Stimulated activated naive CD8-positive, alpha-beta T cell treated with anti-CD3 and anti-CD28 coated beads, Interleukin-15, Interleukin-2, amounts not matched to agents 100 ng/mL and 50 ng/mL, for 24 hours (primary cell): ENCODE measurements around the gene SMYD4.
"Not testable (repeated sequence)": the region's sequence is repeated elsewhere in the genome, so short reads cannot be mapped to it uniquely, and the experiment has no call there.

Experiments used
- H3K27ac Mint-ChIP-seq: one replicate; pipeline ENCODE4 v1.8.0; 2021; ENCODE audit warnings: mild to moderate bottlenecking, mixed read lengths
- H3K27me3 Mint-ChIP-seq: one replicate; pipeline ENCODE4 v1.8.0; 2021; ENCODE audit warnings: mixed read lengths
- H3K36me3 Mint-ChIP-seq: one replicate; pipeline ENCODE4 v1.8.0; 2021; ENCODE audit warnings: low read depth, mixed read lengths
- H3K4me1 Mint-ChIP-seq: one replicate; pipeline ENCODE4 v1.8.0; 2021; ENCODE audit warnings: low read depth, mixed read lengths
- H3K4me3 Mint-ChIP-seq: one replicate; pipeline ENCODE4 v1.8.0; 2021; ENCODE audit warnings: mild to moderate bottlenecking, mixed read lengths
- H3K9me3 Mint-ChIP-seq: one replicate; pipeline ENCODE4 v1.8.0; 2021; ENCODE audit warnings: mixed read lengths

Gene SMYD4

DNA sequence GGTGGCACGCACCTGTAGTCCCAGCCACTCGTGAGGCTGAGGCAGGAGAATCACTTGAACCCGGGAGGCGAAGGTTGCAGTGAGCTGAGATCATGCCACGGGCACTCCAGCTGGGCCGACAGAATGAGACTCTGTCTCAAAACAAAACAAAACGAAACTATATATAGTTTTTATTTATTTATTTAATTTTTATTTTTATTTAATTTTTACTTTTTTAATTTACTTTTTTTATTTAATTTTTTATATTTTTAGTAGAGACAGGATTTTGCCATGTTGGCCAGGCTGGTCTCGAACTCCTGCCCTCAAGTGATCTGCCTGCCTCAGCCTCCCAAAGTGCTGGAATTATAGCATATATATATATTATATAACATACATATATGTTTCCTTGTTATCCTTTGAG, 26.8 kb upstream of the SMYD4 start:
- not testable (repeated sequence) for H3K9me3 Mint-ChIP-seq, H3K4me1 Mint-ChIP-seq
- peaks cover 51% of the 10 kb centered on the region for H3K36me3 Mint-ChIP-seq

DNA sequence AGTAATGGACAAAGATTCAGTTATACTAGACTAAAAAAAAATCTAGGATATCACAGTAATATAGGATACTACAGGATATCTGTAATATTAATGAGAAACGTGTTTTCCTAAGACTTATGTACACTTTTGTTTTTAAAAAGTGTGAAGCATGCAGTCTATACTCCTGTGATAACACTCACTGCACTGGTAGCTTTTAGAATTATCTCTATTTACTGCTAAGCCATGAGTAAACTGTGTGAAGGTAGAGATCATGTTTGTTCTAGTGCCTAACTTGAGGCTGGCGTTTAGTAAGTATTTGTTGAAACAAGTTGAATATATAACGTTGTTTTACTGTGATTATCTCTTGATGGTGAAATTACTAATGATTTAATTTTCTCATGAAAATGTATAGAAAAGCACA, 24.0 kb upstream of the SMYD4 start:
- no peak overlapping the region for H3K4me3 Mint-ChIP-seq
- H3K27ac Mint-ChIP-seq: no peak overlapping the region
- H3K36me3 Mint-ChIP-seq: peaks cover 48% of the 10 kb centered on the region
- no peaks in the 10 kb centered on the region for H3K4me1 Mint-ChIP-seq
- H3K9me3 Mint-ChIP-seq: no peaks in the 10 kb centered on the region
- H3K27me3 Mint-ChIP-seq: no peaks in the 10 kb centered on the region

More for the DNA sequence above, 26.8 kb upstream of the SMYD4 start:
- H3K27ac Mint-ChIP-seq, H3K4me3 Mint-ChIP-seq, H3K27me3 Mint-ChIP-seq: not testable (repeated sequence)

DNA sequence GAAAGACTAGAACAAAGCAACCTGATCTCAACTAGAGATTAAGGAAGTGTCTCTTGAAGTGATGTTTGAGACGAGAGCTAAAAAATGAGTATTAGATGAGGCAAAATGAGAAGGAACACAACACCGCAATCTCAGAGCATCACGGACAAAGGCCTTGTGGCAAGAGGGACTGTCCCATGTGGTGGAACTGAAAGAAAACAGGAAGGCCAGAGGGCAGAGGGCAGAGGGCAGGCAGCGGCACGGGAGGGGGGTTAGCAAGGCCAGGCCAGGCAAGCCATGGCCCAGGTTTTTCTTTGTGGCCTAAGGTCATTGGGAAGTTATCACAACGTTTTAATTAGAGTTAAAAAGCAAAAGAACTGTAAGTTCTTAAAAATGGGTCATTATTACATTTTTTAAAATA, 22.6 kb upstream of the SMYD4 start:
- H3K9me3 Mint-ChIP-seq: no peaks in the 10 kb centered on the region
- H3K4me3 Mint-ChIP-seq: no peak overlapping the region
- H3K36me3 Mint-ChIP-seq: peaks cover 58% of the 10 kb centered on the region
- H3K27me3 Mint-ChIP-seq: no peaks in the 10 kb centered on the region
- no peaks in the 10 kb centered on the region for H3K4me1 Mint-ChIP-seq
- H3K27ac Mint-ChIP-seq: no peak overlapping the region

DNA sequence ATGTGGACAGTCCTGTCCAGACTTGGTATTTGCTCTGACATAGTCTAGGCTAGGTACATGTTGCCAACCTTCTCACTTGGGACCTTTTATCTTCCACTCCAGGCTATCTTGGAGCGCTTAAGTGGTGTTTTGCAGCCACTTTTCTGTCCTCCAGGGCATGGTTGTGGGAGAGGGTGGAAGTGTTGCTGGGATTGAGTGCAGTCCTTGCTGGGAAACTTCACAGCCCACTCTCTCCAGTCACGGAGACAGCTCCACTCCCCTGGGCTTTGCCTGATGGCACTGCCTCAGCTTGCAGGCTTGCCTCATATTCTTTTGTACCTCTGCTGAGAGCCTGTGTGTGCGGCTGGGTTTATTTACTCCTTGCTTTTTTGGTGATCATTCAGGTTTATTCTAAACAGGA, 17.5 kb upstream of the SMYD4 start:
- H3K4me3 Mint-ChIP-seq: no peak overlapping the region
- no peaks in the 10 kb centered on the region for H3K4me1 Mint-ChIP-seq
- no peaks in the 10 kb centered on the region for H3K27me3 Mint-ChIP-seq
- no peak overlapping the region for H3K27ac Mint-ChIP-seq
- peaks cover 64% of the 10 kb centered on the region for H3K36me3 Mint-ChIP-seq
- no peaks in the 10 kb centered on the region for H3K9me3 Mint-ChIP-seq

DNA sequence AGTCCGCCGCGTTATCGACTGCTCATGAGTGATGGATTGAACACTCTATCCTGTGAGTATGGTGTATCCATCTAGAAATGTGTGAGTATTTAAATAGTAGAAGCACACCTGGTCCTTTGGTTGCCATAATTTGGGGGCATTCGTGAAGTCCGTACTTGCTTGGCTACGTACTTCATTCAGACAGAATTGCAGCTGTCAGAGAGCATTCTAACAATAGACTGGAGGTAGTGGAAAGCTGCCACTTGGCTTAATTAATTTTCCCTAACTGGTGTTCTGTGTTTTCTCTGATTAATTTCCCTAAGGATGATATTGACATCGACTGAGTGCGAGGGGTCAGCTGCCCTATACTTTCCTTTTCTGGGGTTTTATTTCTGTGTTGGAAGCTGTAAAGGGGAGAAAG, 14.2 kb upstream of the SMYD4 start:
- H3K27me3 Mint-ChIP-seq: no peaks in the 10 kb centered on the region
- no peak overlapping the region for H3K4me3 Mint-ChIP-seq
- peaks cover 60% of the 10 kb centered on the region for H3K36me3 Mint-ChIP-seq
- peaks cover 5% of the 10 kb centered on the region for H3K4me1 Mint-ChIP-seq
- H3K9me3 Mint-ChIP-seq: no peaks in the 10 kb centered on the region
- no peak overlapping the region for H3K27ac Mint-ChIP-seq

DNA sequence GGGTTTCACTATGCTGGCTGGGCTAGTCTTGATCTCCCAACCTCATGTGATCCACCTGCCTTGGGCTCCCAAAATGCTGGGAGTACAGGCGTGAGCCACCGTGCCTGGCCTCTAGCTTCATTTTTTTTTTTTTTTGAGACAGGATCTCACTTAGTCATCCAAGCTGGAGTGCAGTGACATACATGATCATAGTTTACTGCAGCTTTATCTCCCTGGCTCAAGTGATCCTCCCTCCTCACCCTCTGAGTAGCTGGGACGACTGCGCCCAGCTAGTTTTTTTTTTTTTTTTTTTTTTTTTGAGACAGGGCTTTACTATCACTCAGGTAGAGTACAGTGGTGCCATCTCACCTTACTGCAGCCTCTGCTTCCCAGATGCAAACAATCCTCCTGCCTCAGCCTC, 9.8 kb upstream of the SMYD4 start:
- Mint-ChIP-seq H3K36me3 (peaks cover 46% of the 10 kb centered on the region), H3K4me1 (peaks cover 18% of the 10 kb centered on the region), H3K27ac (no peak overlapping the region), H3K4me3 (no peak overlapping the region), H3K9me3 (no peaks in the 10 kb centered on the region), H3K27me3 (no peaks in the 10 kb centered on the region)

DNA sequence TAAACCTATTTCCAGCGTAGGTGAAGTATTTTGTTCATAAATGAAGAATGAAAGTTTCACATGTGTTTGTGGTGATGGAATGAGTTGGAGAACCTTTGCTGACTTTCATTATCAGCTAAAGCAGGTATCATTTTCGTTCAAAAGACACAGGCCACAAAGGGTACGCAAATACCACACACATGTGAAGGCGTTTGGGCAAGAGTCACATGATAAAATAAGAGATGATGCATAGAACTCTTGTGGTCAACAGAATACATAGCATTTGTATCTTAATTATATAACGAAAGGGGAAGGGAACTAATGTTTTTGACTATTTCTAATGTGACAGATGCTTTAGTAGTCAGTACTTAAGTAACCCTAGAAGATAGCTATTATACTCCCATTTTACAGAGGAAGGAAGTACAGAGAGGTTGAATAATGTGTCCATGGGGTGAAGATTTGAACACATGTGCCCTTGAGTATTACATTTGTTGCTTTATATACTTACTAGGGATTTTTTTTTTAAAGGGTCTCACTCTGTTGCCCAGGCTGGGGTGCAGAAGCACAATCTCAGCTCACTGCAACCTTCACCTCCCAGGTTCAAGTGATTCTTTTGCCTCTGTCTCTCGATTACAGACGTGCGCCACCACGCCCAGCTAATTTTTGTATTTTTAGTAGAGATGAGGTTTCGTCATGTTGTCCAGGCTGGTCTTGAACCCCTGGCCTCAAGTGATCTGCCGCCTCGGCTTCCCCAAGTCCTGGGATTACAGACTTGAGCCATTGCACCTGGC, 4.9 kb upstream of the SMYD4 start:
- Mint-ChIP-seq H3K9me3 (no peaks in the 10 kb centered on the region), H3K27me3 (no peaks in the 10 kb centered on the region), H3K36me3 (peaks cover 43% of the 10 kb centered on the region), H3K27ac (peak overlapping the region; percentile 27), H3K4me1 (peaks cover 50% of the 10 kb centered on the region), H3K4me3 (no peak overlapping the region)

DNA sequence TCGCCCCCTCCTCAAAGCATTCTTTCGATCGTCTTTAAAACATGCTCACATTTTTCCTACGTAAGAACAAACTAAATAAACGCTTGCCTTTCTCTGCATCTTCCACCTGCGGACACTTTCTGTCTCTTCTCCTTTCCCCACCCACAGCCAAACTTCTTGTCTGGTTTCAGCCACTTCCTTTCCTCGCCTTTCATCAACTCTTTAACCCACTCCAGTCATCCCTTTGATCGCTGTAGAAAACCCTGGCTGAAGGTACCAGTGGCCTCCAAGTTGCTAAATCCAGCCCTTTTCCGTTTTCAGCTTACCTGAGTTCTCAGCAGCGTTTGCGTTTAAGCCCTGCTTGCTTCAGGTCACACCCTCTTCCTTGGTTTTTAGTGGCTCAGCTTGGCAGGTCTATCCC, 586 bp upstream of the SMYD4 start:
- Mint-ChIP-seq H3K9me3 (no peaks in the 10 kb centered on the region), H3K27ac (peak overlapping the region; percentile 90), H3K27me3 (no peaks in the 10 kb centered on the region), H3K36me3 (peaks cover 48% of the 10 kb centered on the region), H3K4me1 (peaks cover 62% of the 10 kb centered on the region), H3K4me3 (peak overlapping the region; percentile 96)

DNA sequence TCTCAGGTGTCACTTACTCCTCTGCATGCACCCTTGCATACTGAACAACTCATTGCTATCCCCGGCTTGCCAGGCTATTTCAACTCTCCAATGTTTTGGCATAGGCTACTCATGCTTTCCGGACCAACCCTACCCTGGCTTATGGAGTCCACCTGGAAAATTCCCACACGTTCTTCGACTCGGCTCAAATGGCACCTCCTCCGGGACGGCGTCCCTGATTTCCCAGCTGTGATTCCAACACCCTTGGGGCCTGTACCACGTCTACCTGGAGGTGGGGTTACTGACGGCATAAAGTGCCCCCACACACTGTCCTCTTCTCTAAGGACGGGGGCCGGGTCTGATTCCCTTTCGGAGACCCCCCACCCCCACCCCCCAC, 498 bp downstream of the SMYD4 start:
- Mint-ChIP-seq H3K4me1 (peaks cover 57% of the 10 kb centered on the region), H3K27ac (peak overlapping the region; percentile 85), H3K4me3 (peak overlapping the region; percentile 96), H3K9me3 (no peaks in the 10 kb centered on the region), H3K36me3 (peaks cover 44% of the 10 kb centered on the region), H3K27me3 (no peaks in the 10 kb centered on the region)

DNA sequence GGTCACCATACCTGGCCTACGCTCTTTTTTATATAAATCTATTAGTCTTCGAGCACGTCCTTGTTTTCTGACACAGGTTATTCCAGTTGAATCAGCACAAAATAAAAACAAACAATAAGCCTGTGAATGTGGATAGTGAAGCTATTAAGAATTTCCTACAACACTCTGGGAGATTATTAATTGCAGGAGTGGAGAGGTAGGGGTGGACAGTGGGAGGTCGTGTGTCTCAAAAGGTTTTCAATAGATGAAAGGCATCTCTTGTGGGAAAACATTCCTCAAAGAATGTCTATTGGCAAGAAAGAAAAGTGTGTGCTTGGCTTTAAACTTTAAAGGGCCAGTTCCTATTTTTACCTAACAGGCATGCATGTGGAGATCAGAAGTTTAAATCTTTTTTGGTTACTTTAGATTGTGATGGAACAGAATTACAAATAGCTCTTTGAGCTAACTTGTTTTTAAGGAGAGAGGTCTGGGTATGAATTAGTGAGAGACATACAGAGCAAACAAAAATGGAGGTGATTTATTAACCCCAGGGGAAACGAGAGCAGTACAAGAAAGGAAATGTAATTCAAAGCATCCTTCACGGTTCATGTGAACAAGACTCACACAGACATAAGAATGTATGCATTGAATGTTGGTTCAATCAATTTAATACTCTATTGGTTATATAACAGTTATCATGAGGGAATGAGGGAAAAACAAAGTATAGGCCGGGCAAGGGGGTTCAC, 9.0 kb downstream of the SMYD4 start:
- Mint-ChIP-seq H3K9me3 (no peaks in the 10 kb centered on the region), H3K4me1 (peaks cover 16% of the 10 kb centered on the region), H3K27ac (no peak overlapping the region), H3K4me3 (no peak overlapping the region), H3K27me3 (no peaks in the 10 kb centered on the region), H3K36me3 (peaks cover 39% of the 10 kb centered on the region)

DNA sequence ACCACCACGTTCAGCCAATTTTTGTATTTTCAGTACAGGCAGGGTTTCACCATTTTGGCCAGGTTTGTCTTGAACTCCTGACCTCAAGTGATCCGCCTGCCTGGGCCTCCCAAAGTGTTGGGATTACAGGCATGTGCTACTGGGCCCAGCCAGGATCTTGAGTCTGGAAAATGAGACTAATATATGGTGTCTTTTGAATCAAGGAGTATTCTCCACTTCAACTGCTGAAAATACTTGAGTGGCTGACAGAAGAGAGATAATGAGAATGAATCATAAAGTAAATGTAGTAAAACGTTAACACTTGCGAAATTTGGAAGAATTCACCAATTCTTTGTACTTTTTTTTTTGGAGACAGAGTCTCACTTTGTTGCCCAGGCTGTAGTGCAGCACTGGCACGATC, 16.6 kb downstream of the SMYD4 start:
- H3K27ac Mint-ChIP-seq: no peak overlapping the region
- no peak overlapping the region for H3K4me3 Mint-ChIP-seq
- no peaks in the 10 kb centered on the region for H3K4me1 Mint-ChIP-seq
- H3K36me3 Mint-ChIP-seq: peaks cover 41% of the 10 kb centered on the region
- H3K9me3 Mint-ChIP-seq: no peaks in the 10 kb centered on the region
- H3K27me3 Mint-ChIP-seq: no peaks in the 10 kb centered on the region

DNA sequence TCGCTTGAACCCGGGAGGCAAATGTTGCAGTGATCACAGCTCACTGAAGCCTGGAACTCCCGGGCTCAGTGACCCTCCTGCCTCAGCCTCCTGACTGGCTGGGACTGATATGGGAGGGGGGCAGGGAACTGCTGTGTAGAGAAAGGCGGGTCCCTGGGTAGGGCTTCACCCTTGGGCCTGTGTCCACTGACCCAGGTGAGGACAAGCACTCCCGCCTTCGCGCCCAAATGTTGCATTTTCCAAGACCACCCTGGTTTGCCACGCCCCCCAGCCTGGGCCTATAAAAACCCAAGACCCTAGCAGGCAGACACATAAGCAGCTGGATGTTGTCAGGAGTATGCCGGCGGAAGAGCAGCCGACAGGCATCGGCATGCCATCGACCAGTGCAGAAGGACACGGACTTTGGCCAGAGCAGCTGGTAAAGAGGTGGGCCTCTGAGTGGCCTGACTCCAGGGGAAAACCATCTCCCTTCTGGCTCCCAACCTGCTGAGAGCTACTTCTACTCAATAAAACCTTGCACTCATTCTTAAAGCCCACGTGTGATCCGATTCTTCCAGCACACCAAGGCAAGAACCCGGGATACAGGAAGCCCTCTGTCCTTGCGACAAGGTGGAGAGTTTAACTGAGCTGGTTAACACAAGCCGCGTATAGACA, 19.1 kb downstream of the SMYD4 start:
- Mint-ChIP-seq H3K4me1 (no peaks in the 10 kb centered on the region), H3K4me3 (no peak overlapping the region), H3K27ac (no peak overlapping the region), H3K9me3 (no peaks in the 10 kb centered on the region), H3K36me3 (peaks cover 45% of the 10 kb centered on the region), H3K27me3 (no peaks in the 10 kb centered on the region)

DNA sequence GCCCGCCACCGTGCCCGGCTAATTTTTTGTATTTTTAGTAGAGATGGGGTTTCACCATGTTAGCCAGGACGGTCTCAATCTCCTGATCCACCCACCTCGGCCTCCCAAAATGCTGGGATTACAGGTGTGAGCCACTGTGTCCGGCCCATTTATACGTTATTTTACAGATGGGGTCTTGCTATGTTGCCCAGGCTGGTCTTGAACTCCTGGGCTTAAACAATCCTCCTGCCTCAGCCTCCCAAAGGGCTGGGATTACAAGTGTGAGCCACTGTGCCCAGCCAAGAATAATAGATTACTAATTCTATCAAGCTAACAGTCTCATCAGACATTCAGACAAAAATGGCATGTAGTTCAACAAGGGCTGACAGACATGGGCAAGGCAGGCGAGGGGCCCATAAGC, 19.9 kb downstream of the SMYD4 start:
- H3K9me3 Mint-ChIP-seq, H3K27ac Mint-ChIP-seq, H3K27me3 Mint-ChIP-seq, H3K4me1 Mint-ChIP-seq, H3K4me3 Mint-ChIP-seq: not testable (repeated sequence)
- H3K36me3 Mint-ChIP-seq: peaks cover 51% of the 10 kb centered on the region

DNA sequence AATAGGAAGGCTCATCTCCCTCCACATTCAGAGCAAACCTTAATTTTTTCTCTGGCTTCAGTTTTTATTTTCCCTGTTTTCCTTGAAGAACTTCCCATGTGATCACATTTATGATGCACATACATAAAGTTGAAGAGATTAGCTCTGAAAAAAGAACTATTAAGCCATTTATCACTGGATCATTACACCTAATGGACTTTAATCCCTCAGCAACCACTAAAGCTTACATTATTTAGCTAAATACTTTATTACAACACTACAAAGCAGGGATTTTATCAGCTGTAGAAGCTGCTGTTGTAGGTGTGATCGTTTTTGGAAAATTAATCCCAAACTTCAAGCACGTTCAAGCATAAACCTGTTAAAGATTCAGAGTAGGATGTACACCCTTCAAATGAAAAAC, 21.1 kb downstream of the SMYD4 start:
- H3K36me3 Mint-ChIP-seq: peaks cover 53% of the 10 kb centered on the region
- no peak overlapping the region for H3K4me3 Mint-ChIP-seq
- no peaks in the 10 kb centered on the region for H3K4me1 Mint-ChIP-seq
- no peaks in the 10 kb centered on the region for H3K9me3 Mint-ChIP-seq
- H3K27me3 Mint-ChIP-seq: no peaks in the 10 kb centered on the region
- no peak overlapping the region for H3K27ac Mint-ChIP-seq

DNA sequence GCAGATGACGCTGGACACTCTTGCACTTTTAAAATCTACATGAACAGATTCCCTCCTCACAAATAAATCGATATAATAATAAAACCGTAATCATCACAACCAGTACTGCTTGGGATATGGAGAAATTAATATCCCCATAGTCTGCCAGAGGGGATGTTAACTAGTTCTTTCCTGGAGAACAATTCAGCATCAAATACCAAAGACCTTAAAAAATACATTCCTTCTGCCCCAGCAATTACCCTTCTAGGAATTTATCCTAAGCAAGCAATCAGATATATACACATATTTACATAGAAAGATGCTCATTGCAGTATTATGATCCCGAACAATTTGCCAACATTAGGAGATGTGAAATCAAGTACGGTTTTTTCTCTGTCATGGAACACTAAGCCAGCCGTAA, 21.8 kb downstream of the SMYD4 start:
- H3K4me1 Mint-ChIP-seq: no peaks in the 10 kb centered on the region
- no peaks in the 10 kb centered on the region for H3K27me3 Mint-ChIP-seq
- peaks cover 49% of the 10 kb centered on the region for H3K36me3 Mint-ChIP-seq
- no peaks in the 10 kb centered on the region for H3K9me3 Mint-ChIP-seq
- H3K27ac Mint-ChIP-seq: no peak overlapping the region
- no peak overlapping the region for H3K4me3 Mint-ChIP-seq
